Measurements from ENCODE around the gene MIF4GD.

DNA sequence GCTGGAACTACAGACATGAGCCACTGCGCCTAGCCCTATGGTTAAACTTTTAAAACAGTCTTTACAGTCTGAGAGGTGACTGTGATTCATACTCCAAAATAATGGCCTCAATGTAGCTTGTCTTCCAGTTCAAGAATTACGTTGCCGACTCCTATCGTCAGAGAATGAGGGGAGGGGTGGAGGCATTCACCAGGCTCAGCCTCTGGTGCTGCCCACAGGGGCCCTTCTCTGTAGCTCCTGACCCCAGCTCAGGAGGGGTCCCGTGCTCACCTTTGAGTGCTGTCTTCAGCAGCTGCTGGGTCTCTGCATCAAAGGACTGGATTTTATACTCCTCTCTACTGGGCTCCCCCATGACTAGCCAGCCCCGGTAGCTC is 1.2 kb downstream of the MIF4GD start:
- TF ChIP-seq EZH2 (IDR thresholded peaks at IDR 0.05; ENCODE audit: borderline replicate concordance, low read depth, low read length, severe bottlenecking), result no peak
- TF ChIP-seq, protein P1, sequence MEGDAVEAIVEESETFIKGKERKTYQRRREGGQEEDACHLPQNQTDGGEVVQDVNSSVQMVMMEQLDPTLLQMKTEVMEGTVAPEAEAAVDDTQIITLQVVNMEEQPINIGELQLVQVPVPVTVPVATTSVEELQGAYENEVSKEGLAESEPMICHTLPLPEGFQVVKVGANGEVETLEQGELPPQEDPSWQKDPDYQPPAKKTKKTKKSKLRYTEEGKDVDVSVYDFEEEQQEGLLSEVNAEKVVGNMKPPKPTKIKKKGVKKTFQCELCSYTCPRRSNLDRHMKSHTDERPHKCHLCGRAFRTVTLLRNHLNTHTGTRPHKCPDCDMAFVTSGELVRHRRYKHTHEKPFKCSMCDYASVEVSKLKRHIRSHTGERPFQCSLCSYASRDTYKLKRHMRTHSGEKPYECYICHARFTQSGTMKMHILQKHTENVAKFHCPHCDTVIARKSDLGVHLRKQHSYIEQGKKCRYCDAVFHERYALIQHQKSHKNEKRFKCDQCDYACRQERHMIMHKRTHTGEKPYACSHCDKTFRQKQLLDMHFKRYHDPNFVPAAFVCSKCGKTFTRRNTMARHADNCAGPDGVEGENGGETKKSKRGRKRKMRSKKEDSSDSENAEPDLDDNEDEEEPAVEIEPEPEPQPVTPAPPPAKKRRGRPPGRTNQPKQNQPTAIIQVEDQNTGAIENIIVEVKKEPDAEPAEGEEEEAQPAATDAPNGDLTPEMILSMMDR (IDR thresholded peaks at IDR 0.05; ENCODE audit: borderline replicate concordance, extremely low read depth, low read length, poor library complexity, severe bottlenecking), result no peak
